ENCODE data around the gene ACTR1B. TPM values are rescaled to one million over a fixed set of nuclear protein-coding genes. Genes with fewer than 3 reads are reported as not detected.
A peak's percentile ranks its signal among the peaks of the same experiment; 100 is the strongest.

ACTR1B gene
- total and polyA plus RNA-seq, 2 of the 4 experiments (the other 2 are of a cell fraction), result 40.5 to 68.8 TPM

DNA sequence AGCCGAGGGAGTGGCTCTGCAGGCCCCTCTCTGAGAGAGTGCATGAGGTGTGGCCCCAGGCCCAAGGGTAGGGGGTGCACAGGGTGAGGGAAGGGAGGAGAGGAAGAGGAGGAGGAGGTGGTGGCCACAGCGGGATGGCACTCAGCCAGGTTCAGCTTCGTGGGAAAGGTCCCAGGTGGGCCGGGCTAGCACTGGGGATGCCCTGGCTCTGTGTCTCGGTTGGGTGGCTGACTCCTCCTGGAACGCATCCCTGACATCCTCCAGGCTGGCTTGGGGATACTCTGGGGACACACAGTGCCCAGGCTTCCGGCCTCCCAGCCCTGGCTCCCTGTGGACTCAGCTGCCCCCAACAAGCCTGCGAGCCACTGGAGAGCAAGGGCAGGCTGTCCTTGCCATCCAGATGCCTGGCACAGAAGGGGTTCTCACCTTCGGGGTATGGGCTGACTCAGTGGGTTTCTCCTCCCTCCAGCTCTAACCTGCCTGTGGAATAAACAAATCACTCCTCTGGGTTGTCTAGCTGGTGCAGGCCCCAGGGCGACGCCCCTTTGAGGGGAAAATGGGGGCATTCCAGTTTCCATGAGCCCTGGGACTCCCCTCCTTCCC is 49.0 kb upstream of the ACTR1B start:
- 69% methylated on average over 4 of the region's 11 CpGs; no CpG with 5 or more reads in 1 of the 2 experiments for WGBS, 2 experiments (ENCODE audit: extremely low coverage in 2 of 2, insufficient read length in 1 of 2)

More for the DNA sequence above, 49.0 kb upstream of the ACTR1B start:
- Histone ChIP-seq H4K91ac (ENCODE audit: insufficient read depth, low read depth, low read length) (no peak overlapping the region), H3K14ac (replicated peaks; ENCODE audit: low read depth, low read length) (no peak overlapping the region), H3K9me3 (ENCODE audit: control insufficient read depth, insufficient read depth, low read length) (no peaks in the 10 kb centered on the region), H4K8ac (ENCODE audit: low read depth in 2 of 2, low read length in 2 of 2) (no peak overlapping the region), H3K4ac (ENCODE audit: low read depth, low read length) (no peak overlapping the region), H3K9ac (ENCODE audit: low read depth, low read length) (no peak overlapping the region), H3K18ac (ENCODE audit: low read depth, low read length) (no peak overlapping the region), H4K20me1 (ENCODE audit: insufficient read depth, low read length) (no peaks in the 10 kb centered on the region; the same call in 1 of the 2 replicates), H3K4me3 (ENCODE audit: insufficient read depth, low read depth, low read length) (no peak overlapping the region), H3K56ac (ENCODE audit: extremely low read depth, insufficient read depth, low read length) (no peak overlapping the region), H2BK5ac (ENCODE audit: low read depth, low read length, poor library complexity, severe bottlenecking) (no peak overlapping the region), H2BK120ac (ENCODE audit: low read depth, low read length) (no peak overlapping the region), H3K23ac (ENCODE audit: low read depth, low read length) (no peak overlapping the region), H2AFZ (replicated peaks; ENCODE audit: low read length, poor library complexity) (peak overlapping the region; percentile 32), H3K27ac (ENCODE audit: insufficient read depth, low read length) (no peak overlapping the region), H3K4me1 (ENCODE audit: control insufficient read depth, insufficient read depth, low read length) (no peaks in the 10 kb centered on the region), H3K36me3 (ENCODE audit: control insufficient read depth, insufficient read depth, low read length) (no peaks in the 10 kb centered on the region), H2AK5ac (ENCODE audit: low read depth, low read length) (no peak overlapping the region), H2AK9ac (replicated peaks; ENCODE audit: low read depth, low read length, poor library complexity) (no peak overlapping the region), H3K9me1 (ENCODE audit: insufficient read depth, low read length) (no peaks in the 10 kb centered on the region), H2BK20ac (ENCODE audit: low read depth, low read length) (no peak overlapping the region), H3K79me1 (ENCODE audit: low read depth in 1 of 2, low read length in 2 of 2) (no peaks in the 10 kb centered on the region), H3K4me2 (ENCODE audit: low read depth, low read length) (no peak overlapping the region), H2BK15ac (ENCODE audit: low read depth, low read length) (no peak overlapping the region), H4K5ac (ENCODE audit: low read depth, low read length) (no peak overlapping the region), H3K27me3 (ENCODE audit: control insufficient read depth, insufficient read depth, low read length) (peaks cover 23% of the 10 kb centered on the region)
- intact Hi-C loops (cut with micrococcal nuclease) (no loop called here), dilution Hi-C loops (cut with HindIII; ENCODE audit: low sequenced_read_pairs, unreplicated experiment) (no loop called here), in situ Hi-C loops (cut with MboI; ENCODE audit: low sequenced_read_pairs) (no loop called here)
- TF ChIP-seq SMC3 (IDR thresholded peaks at IDR 0.05; ENCODE audit: low read depth, low read length) (no peak), MAFK (IDR thresholded peaks at IDR 0.05; ENCODE audit: low read depth, low read length) (no peak), RAD21 (IDR thresholded peaks at IDR 0.05; ENCODE audit: low read length) (no peak), RFX5 (IDR thresholded peaks at IDR 0.05; ENCODE audit: low read depth, low read length) (no peak), MAZ (IDR thresholded peaks at IDR 0.05; ENCODE audit: borderline replicate concordance, low read depth, low read length) (no peak), CHD1 (IDR thresholded peaks at IDR 0.05; ENCODE audit: low read depth, low read length) (no peak), CEBPB (IDR thresholded peaks at IDR 0.05; ENCODE audit: low read depth, low read length) (no peak), BHLHE40 (IDR thresholded peaks at IDR 0.05; ENCODE audit: low read depth, low read length) (no peak), RCOR1 (IDR thresholded peaks at IDR 0.05; ENCODE audit: insufficient replicate concordance, low read length) (no peak), NFE2L2 (IDR thresholded peaks at IDR 0.05; ENCODE audit: low read depth, low read length) (no peak), FOS (IDR thresholded peaks at IDR 0.05; ENCODE audit: low read depth, low read length) (no peak), POLR2A (IDR thresholded peaks at IDR 0.05; ENCODE audit: low read depth, low read length) (no peak), MXI1 (IDR thresholded peaks at IDR 0.05; ENCODE audit: borderline replicate concordance, low read depth, low read length) (no peak)
- TF ChIP-seq, protein P1, sequence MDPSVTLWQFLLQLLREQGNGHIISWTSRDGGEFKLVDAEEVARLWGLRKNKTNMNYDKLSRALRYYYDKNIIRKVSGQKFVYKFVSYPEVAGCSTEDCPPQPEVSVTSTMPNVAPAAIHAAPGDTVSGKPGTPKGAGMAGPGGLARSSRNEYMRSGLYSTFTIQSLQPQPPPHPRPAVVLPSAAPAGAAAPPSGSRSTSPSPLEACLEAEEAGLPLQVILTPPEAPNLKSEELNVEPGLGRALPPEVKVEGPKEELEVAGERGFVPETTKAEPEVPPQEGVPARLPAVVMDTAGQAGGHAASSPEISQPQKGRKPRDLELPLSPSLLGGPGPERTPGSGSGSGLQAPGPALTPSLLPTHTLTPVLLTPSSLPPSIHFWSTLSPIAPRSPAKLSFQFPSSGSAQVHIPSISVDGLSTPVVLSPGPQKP (IDR thresholded peaks at IDR 0.05; ENCODE audit: borderline replicate concordance, low read depth, low read length), result no peak
- TF ChIP-seq, protein P2, sequence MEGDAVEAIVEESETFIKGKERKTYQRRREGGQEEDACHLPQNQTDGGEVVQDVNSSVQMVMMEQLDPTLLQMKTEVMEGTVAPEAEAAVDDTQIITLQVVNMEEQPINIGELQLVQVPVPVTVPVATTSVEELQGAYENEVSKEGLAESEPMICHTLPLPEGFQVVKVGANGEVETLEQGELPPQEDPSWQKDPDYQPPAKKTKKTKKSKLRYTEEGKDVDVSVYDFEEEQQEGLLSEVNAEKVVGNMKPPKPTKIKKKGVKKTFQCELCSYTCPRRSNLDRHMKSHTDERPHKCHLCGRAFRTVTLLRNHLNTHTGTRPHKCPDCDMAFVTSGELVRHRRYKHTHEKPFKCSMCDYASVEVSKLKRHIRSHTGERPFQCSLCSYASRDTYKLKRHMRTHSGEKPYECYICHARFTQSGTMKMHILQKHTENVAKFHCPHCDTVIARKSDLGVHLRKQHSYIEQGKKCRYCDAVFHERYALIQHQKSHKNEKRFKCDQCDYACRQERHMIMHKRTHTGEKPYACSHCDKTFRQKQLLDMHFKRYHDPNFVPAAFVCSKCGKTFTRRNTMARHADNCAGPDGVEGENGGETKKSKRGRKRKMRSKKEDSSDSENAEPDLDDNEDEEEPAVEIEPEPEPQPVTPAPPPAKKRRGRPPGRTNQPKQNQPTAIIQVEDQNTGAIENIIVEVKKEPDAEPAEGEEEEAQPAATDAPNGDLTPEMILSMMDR (conservative IDR thresholded peaks at IDR 0.05; ENCODE audit: low read depth, low read length), result no peak
- TF ChIP-seq, protein P3, sequence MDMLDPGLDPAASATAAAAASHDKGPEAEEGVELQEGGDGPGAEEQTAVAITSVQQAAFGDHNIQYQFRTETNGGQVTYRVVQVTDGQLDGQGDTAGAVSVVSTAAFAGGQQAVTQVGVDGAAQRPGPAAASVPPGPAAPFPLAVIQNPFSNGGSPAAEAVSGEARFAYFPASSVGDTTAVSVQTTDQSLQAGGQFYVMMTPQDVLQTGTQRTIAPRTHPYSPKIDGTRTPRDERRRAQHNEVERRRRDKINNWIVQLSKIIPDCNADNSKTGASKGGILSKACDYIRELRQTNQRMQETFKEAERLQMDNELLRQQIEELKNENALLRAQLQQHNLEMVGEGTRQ (IDR thresholded peaks at IDR 0.05; ENCODE audit: low read depth, low read length), result no peak
- no peak for DNase-seq
- ChIA-PET POLR2A (ENCODE audit: unreplicated experiment) (no interaction called here), CTCF (no interaction called here)
- no peak for ATAC-seq (ENCODE audit: low read depth)
- no TSS peak for BruUV-seq (replicated peaks)
